AG04449 (cell line): Measurements from ENCODE around the gene CMTM5.

Experiments used
- CTCF ChIA-PET: fragments of 350-600 bp; formaldehyde crosslinking; extraction: SDS; loops from one replicate; lab custom pipeline; 2021; ENCODE audit warnings: antibody characterized with exemption; lab: Yijun Ruan, JAX
- POLR2A ChIA-PET: fragments of 400-600, 350-600 bp; formaldehyde crosslinking; extraction: SDS; loops from one replicate; lab custom pipeline; 2020; ENCODE audit warnings: antibody characterized with exemption, inconsistent platforms; lab: Yijun Ruan, JAX
- DNase-seq: peaks from one replicate; pipeline ENCODE4 v3.0.0-alpha.2; 2010; ENCODE audit warnings: low read depth, low spot score
- H3K4me3 ChIP-seq: 2 replicates; pipeline ENCODE4 v1.5.1; 2011; ENCODE audit warnings: low read depth, mild to moderate bottlenecking, control low read depth, low read length
- TF ChIP-seq, protein P1 (sequence below): IDR thresholded peaks from one replicate; pipeline ENCODE4 v1.5.1; 2011; ENCODE audit warnings: mild to moderate bottlenecking, moderate library complexity, low read length, control low read depth, inconsistent platforms; ENCODE audit not compliant: insufficient read depth; ENCODE audit errors: missing control alignments

Gene CMTM5

DNA sequence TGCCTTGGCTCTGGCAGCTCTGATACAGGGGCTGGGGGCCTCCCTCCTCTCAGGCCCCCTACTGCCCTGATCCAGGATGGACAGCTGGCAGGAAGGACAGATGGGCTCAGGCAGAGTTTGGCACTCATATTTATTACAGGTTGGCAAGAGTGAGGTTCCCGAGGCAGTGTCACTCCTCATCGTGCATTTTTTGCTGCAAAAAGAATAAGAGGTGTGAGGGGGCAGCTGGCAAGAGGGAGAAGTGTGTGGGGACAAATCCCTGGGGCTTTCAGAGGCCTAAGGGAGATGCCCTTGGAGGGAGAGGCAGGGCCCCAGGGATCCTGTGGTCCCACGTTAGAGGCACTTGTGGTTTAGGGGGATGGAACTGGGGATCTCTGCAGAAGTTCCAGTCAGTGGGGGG lies 5.0 kb downstream of the CMTM5 start:
- no peak overlapping the region for H3K4me3 ChIP-seq
- POLR2A ChIA-PET = interaction anchor here (0.8 kb wide), 1 partner anchor 15 kb away, joined by 3 read pairs; no protein-coding TSS in a partner anchor
- DNase-seq = no peak
- CTCF ChIA-PET = interaction anchor here (0.6 to 10.9 kb wide), 8 partner anchors 9 to 117 kb away, joined by 3 to 303 read pairs (median 20); partner anchors contain the start of genes EFS, PABPN1 and SLC22A17
- TF ChIP-seq, protein P1, sequence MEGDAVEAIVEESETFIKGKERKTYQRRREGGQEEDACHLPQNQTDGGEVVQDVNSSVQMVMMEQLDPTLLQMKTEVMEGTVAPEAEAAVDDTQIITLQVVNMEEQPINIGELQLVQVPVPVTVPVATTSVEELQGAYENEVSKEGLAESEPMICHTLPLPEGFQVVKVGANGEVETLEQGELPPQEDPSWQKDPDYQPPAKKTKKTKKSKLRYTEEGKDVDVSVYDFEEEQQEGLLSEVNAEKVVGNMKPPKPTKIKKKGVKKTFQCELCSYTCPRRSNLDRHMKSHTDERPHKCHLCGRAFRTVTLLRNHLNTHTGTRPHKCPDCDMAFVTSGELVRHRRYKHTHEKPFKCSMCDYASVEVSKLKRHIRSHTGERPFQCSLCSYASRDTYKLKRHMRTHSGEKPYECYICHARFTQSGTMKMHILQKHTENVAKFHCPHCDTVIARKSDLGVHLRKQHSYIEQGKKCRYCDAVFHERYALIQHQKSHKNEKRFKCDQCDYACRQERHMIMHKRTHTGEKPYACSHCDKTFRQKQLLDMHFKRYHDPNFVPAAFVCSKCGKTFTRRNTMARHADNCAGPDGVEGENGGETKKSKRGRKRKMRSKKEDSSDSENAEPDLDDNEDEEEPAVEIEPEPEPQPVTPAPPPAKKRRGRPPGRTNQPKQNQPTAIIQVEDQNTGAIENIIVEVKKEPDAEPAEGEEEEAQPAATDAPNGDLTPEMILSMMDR = no peak

DNA sequence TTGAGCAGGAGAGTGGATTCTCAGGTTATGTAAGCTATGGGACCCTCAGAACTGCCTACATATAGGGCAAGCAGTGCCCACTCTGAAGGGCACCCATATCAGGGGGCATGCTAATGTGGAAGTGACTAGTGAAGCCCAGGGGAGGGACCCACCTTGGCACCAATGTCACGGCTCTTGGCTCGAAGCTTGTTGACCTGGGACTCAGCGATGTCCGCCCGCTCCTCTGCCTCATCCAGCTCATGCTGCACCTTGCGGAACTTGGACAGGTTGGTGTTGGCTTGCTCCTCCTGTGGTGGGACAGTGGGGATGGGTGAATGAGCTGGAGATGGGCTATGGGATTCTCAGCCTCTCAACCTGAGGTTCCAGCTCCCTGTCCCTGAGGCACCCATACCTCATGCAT lies 5.4 kb downstream of the CMTM5 start:
- ChIA-PET CTCF (interaction anchor here (0.6 to 10.9 kb wide), 7 partner anchors 9 to 117 kb away, joined by 3 to 303 read pairs (median 7); partner anchors contain the start of genes EFS, PABPN1 and SLC22A17), POLR2A (interaction anchor here (0.8 kb wide), 1 partner anchor 16 kb away, joined by 3 read pairs; no protein-coding TSS in a partner anchor)
- TF ChIP-seq, protein P1 = no peak
- no peak overlapping the region for H3K4me3 ChIP-seq
- no peak for DNase-seq

DNA sequence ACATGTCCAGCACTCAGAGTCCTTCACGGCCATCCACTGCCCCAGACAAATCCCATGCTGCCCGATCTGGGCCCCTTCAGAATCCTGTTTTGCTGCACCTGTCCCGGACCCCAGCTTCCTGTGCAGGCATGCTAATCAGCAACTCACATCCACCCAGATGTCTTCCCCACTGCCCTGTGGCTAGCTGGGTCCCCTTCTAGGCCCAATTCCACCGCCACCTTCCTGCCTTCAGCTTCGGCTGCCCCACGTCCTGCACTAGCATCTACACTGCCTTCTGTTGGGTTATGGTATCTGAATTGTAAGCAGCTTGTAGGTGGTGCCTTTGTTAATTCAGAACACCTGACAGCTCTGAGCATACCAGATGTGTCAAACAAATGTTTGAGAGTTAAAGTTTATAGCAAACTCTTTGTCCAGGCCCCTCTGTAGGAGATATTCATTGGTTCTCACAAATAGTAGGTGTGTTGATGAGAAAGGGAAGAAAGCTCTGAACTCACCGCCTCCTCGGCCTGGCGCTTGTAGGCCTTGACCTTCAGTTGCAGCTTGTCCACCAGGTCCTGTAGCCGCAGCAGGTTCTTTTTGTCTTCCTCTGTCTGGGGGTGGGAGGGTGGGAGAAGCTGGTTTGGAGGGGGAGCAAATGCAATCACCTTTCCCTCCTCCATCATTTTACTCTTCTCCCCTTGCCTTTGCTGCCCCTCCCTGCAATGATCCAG lies 6.0 kb downstream of the CMTM5 start:
- CTCF ChIA-PET = interaction anchor here (0.6 to 10.9 kb wide), 9 partner anchors 8 to 118 kb away, joined by 3 to 303 read pairs (median 4); partner anchors contain the start of genes EFS, PABPN1 and SLC22A17
- POLR2A ChIA-PET = interaction anchor here (0.8 kb wide), 1 partner anchor 16 kb away, joined by 3 read pairs; no protein-coding TSS in a partner anchor
- no peak overlapping the region for H3K4me3 ChIP-seq
- TF ChIP-seq, protein P1 = no peak
- no peak for DNase-seq

DNA sequence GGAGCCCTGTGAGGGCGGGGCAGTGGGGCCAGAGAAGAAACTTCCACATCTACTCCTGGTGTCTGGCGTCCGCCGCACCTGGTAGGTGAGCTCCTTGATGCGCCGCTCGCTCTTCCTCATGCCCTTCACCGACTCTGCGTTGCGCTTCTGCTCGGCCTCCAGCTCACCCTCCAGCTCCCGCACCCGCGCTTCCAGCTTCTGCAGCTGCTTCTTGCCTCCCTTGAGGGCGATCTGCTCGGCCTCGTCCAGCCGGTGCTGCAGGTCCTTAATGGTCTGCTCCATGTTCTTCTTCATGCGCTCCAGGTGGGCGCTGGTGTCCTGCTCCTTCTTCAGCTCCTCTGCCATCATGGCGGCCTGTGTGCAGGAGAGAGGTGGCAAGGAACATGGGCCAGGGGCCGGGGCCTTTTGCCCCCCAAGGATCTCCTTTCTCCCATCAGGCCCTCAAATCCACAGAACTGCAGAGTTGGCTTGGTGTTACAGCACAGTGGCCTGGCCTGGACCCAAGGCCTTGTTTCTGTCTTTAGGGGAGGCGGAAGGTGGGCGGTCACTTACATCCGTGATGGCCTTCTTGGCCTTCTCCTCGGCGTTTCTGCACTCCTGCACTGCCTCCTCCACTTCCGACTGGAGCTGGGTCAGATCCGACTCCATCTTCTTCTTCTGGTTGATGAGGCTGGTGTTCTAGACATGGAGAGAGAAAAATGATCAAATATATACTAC lies 7.7 kb downstream of the CMTM5 start:
- CTCF ChIA-PET = interaction anchor here (1.1 to 8.9 kb wide), 3 partner anchors 16 to 58 kb away, joined by 3 to 153 read pairs (median 6); partner anchors contain the start of gene EFS
- POLR2A ChIA-PET = no interaction called here
- no peak for DNase-seq
- TF ChIP-seq, protein P1 = no peak
- H3K4me3 ChIP-seq = no peak overlapping the region

DNA sequence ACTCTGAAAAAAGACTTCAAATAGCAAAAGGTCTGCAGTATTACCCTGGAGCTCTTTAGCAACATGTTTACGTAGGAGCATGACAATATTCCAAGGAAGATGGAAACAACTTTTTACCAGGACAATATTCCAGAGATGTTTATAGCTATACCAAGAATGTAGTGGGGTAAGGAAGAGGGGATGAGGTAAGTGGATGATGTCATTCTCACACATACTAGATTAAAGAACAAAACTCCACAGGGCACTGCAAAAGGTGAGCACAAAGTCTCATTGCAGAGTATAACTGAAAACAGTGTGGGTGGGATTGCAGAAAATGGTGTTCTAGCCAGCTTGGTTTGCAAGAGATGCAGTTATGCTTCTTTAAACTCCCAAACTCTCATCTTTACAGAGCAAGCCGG lies 8.4 kb downstream of the CMTM5 start:
- DNase-seq = no peak
- H3K4me3 ChIP-seq = no peak overlapping the region
- TF ChIP-seq, protein P1 = no peak
- ChIA-PET CTCF (interaction anchor here (0.8 to 1.4 kb wide), 3 partner anchors 11 to 58 kb away, joined by 3 to 6 read pairs (median 4); no protein-coding TSS in a partner anchor), POLR2A (no interaction called here)
